T-helper 1 cell treated with Interleukin-12 subunit alpha and Interleukin-12 subunit beta and Interleukin-4 antibody, amounts not matched to agents 30 ng/mL and 1 ng/mL, for 36 hours (primary cell): Measurements from ENCODE around the gene DDX54. TPM values are rescaled to one million over a fixed set of nuclear protein-coding genes. Genes with fewer than 3 reads are reported as not detected.

Source experiments
- intact Hi-C: fragments of 100-400 bp; cut with micrococcal nuclease; formaldehyde crosslinking; loops from one replicate; pipeline ENCODE4 v1.15.1; 2024
- total RNA-seq: library from RNA; stranded (reverse); gene quantifications from 2 replicates; pipeline ENCODE4 v1.2.3, GENCODE V29; 2022

DDX54 gene
- total RNA-seq = 71.4 and 85.8 TPM in 2 replicates

DNA sequence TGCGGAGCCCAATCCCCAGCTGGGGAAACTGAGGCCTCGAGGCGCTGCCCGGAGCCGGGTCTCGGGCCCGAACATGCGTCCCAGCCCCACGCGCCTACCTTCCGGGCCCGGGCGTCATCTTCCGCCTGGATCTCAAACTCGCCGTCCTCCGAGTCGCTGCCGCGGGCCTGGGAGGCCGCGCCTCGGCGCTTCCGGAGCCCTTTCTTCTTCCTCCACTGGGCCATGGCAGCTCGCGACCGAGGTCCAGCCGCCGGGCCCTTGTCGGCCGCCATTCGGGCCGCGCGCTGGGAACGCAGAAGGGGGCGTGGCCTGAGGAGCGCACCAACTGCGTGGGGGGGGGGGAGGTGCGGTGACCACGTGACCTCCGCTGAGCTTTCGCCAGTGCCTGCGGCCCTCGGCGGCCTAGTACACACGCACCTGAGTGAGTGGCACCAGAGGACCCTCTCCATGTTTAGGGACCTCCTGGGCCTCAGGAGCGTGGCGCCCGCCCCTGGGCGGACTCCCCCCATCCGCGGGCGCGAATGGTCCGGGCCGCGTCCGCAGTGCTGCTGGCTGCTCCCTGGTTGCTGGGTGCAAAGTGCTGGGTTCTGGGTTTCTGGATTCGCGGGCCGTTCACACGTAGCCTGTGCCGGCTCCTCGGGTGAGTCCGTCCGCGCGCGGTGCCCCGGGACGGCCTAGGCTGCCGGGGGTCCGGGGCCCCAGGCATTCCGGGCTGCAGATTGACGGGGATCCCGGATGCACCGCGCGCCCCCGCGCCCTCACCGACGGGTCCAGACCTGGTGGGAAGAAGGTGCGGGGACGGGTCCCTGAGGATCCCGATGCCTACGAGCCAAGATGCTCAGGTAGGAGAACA, at the start of gene DDX54, which contains the start of gene RITA1:
TSS of gene DDX54 (minus strand) at position 299 of the 853 bp plus-strand sequence. CDS start at position 272, 27 bp downstream.
TSS of gene RITA1 (plus strand) at position 542 of the 853 bp plus-strand sequence. CDS start 1,026 bp downstream, outside the sequence.
- intact Hi-C loops = loop anchor here (1.0 to 5.0 kb wide), 6 partner anchors 23 to 782 kb away; partner anchors contain the start of genes OAS1, OAS3, RBM19 and SLC8B1

GRCh38 chr12:113234483-113234882, 49.2 kb upstream of the DDX54 start:
- intact Hi-C loops = no loop called here

GRCh38 chr12:113233967-113234366, 48.7 kb upstream of the DDX54 start:
- intact Hi-C loops = loop anchor here (1.0 kb wide), 4 partner anchors 13 to 50 kb away; partner anchors contain the start of gene TPCN1

GRCh38 chr12:113232840-113233585, 47.7 kb upstream of the DDX54 start:
- intact Hi-C loops = loop anchor here (1.0 kb wide), 4 partner anchors 12 to 49 kb away; partner anchors contain the start of gene TPCN1

DNA sequence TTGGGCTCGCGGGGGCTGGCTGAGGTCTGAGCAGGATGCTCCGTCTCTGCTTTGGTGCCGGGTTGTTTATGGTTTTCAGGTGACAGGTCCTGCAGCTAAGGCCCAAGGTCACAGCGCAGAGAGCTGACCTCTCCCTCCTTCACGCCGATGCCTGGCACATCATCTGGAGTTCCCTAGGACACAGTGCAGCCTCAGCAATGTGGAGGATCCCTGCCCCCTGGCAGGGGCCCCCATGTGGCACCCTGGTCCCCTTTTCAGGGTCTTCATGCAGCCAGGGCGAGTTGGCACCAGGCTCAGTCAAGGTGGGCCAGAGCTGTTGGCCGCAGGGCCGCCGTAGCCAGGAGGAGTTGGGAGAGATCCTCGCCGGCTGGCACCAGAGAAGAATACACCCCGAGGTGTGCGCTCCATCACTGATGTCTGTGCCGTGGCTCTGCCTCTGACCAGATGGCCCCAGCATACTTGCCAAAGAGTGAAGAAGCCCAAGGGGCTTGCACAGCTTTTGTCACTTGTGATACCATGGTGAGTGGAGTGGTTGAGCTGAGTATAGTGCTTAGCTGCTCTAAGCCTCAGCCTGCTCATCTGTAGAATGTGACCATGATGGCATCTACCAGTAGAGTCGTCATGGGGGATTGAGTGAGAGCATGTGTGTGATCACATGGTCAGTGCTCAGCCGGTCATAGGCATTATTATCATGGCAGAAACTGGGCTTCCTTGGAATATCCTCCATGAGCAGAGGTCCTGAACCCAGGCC, 47.0 kb upstream of the DDX54 start:
- intact Hi-C loops = no loop called here

DNA sequence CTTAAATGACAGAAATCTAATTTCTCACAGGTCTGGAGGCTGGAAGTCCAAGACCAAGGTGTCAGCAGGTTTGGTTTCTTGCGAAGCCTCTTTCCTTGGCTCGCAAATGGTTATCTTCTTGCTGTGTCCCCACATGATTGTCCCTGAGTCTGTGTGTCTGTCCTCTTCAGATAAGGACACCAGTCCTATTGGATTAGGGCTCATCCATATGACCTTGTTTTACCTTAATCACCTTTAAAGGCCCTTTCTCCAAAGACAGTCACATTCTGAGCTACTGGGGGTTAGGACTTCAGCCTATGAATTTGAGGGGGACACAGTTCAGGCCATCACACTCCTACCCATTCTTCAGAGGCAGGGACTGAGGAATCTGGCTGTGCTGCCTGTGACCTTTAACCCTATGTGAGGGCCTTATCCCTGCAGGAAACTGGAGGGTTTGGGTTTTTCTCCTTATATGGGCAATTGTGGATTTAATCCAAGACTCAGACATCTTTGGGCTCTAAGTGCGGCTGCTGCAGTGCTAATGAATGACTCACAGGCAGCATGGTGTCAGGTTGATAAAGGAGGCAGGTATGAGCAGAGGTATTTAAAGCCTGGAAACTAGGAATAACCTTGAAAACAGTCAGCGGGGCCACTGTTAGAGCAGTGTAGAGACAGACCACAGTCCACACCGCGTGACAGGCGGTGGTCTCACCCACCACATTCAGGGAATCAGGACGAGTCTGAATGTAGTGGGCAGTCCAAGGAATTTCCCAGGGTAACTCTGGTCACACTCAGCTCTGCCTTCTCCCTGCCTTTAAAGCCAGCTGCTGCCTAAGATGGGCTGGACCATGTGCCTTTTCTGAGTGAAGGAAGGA, 46.2 kb upstream of the DDX54 start:
- intact Hi-C loops = no loop called here

DNA sequence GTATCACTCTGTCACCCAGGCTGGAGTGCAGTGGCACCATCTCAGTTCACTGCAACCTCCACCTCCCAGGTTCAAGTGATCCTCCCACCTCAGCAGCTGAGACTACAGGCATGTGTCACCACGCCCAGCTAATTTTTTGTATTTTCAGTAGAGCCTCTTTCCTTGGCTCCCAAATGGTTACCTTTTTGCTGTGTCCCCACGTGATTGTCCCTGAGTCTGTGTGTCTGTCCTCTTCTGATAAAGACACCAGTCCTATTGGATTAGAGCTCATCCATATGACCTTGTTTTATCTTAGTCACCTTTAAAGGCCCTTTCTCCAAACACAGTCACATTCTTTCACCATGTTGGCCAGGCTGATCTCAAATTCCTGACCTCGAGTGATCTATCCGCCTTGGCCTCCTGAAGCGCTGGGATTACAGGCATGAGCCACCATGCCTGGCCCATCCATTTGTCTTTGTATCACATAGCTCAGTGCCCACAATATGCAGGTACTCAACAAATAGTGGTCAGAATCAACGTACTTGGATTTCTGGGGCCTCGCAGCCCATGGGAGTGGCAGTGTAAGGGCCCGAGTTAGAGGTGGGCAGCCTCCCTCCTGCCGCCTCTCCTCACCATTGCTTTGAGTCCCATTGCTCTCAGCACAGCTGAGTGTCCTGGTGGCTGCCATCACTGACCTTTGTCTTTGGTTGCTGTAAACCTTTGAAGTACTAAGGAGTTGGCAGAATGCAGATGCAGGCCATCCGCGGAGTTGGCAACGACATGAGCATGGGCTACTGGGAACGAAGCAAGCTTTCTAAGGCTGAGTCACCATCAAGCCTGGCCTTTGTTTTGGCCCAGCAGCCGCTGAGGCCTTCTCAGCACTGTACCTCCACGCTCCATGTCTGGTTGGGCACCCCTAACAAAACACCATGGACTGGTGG, 45.3 kb upstream of the DDX54 start:
- intact Hi-C loops = loop anchor here (1.0 kb wide), 1 partner anchor 22 kb away; no protein-coding TSS in a partner anchor

- intact Hi-C loops = loop anchor here (1.0 to 10.0 kb wide), 2 partner anchors 7 to 736 kb away; partner anchors contain the start of genes RBM19 and TPCN1
Measured at GRCh38 chr12:113228394-113229028, 43.2 kb upstream of the DDX54 start.

GRCh38 chr12:113227686-113228391, 42.6 kb upstream of the DDX54 start:
- intact Hi-C loops = loop anchor here (10.0 kb wide), 1 partner anchor 737 kb away; the partner anchor contains the start of gene RBM19

GRCh38 chr12:113226696-113227568, 41.7 kb upstream of the DDX54 start:
- intact Hi-C loops = loop anchor here (10.0 kb wide), 1 partner anchor 738 kb away; the partner anchor contains the start of gene RBM19

GRCh38 chr12:113224955-113225354, 39.7 kb upstream of the DDX54 start:
- intact Hi-C loops = loop anchor here (5.0 to 10.0 kb wide), 2 partner anchors 740 to 808 kb away; partner anchors contain the start of genes PTPN11 and RBM19

DNA sequence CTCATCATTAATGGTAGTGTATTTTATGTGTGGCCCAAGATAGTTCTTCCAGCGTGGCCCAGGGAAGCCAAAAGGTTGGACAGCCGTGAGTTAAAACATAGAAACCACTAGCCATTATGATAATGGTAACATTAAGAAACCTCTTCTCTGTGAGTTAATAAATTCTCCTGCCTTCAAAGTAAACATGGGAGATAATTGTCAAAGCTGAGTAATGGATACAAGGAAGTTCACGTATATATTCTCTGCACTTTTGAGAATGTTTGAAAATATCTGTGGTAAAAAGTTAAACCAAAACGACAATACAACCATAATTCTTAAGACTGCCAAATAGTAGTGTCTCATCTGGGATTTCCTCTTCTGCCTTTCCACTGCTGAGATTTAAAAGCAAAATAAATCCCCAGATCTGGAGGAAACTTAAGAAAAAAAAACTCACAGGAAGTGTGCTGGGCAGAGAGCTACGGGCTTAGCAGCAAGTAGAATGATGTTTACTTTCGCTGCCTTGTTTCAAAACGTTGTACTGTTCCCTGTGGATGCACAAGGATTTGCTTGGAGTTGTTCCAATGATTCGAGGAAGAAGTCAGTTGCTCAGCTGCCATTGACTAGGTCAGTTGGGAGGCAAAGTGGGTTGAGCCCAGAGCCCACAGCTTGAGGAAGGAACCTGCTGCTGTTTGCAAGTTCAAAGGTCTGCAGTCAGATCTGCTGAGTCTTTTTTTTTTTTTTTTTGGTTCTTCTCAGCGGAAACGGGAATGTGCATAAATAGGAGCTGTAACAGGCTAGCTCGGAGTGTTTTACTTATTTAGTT, 37.7 kb upstream of the DDX54 start:
- intact Hi-C loops = loop anchor here (5.0 to 10.0 kb wide), 2 partner anchors 742 to 806 kb away; partner anchors contain the start of genes PTPN11 and RBM19

DNA sequence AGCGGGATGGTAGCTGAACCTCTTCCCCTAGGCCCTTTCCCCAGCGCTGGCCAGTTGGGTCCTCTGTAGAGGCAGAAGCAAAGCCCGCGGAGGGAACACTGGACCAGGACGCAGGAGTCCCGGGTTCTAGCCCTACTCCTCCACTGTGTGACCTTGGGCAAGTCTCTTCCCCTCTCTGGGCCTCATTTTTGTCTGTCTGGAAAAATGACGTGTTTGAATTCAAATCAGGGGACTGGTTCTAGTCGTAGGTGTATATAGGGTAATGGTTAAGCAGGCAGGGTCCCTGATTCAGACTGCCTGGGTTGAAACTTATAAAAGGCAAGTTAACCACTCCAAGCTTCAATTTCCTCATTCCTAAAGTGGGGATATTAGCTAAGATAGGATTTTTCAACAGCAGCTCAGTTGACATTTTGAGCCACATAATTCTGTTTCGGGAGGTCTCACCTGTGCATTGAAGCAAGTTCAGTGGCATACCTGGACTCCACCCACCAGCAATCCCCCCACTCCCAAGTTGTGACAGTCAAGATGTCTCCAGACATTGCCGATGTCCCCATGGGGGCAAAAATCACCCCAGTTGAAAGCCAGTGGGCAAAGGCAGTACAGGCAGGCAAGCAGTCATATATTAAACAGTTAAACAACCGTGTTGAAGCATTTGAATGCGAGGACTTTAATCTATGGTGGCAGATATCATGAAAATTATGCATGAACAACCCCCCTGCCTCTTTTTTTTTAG, 36.9 kb upstream of the DDX54 start:
- intact Hi-C loops = loop anchor here (1.0 to 10.0 kb wide), 13 partner anchors 7 to 1209 kb away; partner anchors contain the start of genes DDX54, ERP29, OAS1 and OAS2

GRCh38 chr12:113221181-113221996, 36.1 kb upstream of the DDX54 start, which contains the start of gene TPCN1:
TPCN1 (plus strand) TSS chr12:113221464; CDS start chr12:113226853, 5,389 bp downstream.
- intact Hi-C loops = loop anchor here (1.0 to 10.0 kb wide), 13 partner anchors 8 to 1208 kb away; partner anchors contain the start of genes DDX54, ERP29, OAS1 and OAS2
